GM12865 (cell line): ENCODE data around the gene SNX33.

ENCODE experiments used
- DNase-seq: peaks from one replicate; pipeline ENCODE4 v3.0.0; 2010; ENCODE audit warnings: low read depth
- H3K4me3 ChIP-seq: 2 replicates; pipeline ENCODE4 v1.5.1; 2011; ENCODE audit warnings: mild to moderate bottlenecking, low read depth, low read length, control low read depth
- TF ChIP-seq, protein P1 (sequence below): IDR thresholded peaks from 2 replicates; pipeline ENCODE4 v1.5.1; 2011; ENCODE audit warnings: low read length, control low read depth, low read depth, inconsistent platforms; ENCODE audit not compliant: insufficient read depth; ENCODE audit errors: missing control alignments

The SNX33 gene

DNA sequence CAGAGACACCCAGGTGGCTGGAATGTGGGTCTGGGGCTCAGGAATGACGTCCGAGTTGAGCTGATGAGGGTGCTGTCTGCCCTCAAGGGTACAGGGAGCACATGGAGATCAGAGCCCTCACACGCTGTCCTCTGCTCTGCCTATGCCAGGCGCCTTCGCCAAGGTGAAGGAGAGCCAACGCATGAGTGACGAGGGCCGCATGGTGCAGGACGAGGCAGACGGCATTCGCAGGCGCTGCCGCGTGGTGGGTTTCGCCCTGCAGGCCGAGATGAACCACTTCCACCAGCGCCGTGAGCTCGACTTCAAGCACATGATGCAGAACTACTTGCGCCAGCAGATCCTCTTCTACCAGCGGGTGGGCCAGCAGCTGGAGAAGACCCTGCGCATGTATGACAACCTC, 9.1 kb downstream of the SNX33 start:
- no peak for DNase-seq
- TF ChIP-seq, protein P1, sequence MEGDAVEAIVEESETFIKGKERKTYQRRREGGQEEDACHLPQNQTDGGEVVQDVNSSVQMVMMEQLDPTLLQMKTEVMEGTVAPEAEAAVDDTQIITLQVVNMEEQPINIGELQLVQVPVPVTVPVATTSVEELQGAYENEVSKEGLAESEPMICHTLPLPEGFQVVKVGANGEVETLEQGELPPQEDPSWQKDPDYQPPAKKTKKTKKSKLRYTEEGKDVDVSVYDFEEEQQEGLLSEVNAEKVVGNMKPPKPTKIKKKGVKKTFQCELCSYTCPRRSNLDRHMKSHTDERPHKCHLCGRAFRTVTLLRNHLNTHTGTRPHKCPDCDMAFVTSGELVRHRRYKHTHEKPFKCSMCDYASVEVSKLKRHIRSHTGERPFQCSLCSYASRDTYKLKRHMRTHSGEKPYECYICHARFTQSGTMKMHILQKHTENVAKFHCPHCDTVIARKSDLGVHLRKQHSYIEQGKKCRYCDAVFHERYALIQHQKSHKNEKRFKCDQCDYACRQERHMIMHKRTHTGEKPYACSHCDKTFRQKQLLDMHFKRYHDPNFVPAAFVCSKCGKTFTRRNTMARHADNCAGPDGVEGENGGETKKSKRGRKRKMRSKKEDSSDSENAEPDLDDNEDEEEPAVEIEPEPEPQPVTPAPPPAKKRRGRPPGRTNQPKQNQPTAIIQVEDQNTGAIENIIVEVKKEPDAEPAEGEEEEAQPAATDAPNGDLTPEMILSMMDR = no peak
- no peak overlapping the region for H3K4me3 ChIP-seq

GRCh38 chr15:75659141-75659771, 11.5 kb downstream of the SNX33 start:
- no peak for DNase-seq
- no peak overlapping the region for H3K4me3 ChIP-seq
- TF ChIP-seq, protein P1 = no peak

- DNase-seq = no peak
- no peak overlapping the region for H3K4me3 ChIP-seq
- TF ChIP-seq, protein P1 = no peak
Observed at GRCh38 chr15:75659928-75660645, 12.4 kb downstream of the SNX33 start.

DNA sequence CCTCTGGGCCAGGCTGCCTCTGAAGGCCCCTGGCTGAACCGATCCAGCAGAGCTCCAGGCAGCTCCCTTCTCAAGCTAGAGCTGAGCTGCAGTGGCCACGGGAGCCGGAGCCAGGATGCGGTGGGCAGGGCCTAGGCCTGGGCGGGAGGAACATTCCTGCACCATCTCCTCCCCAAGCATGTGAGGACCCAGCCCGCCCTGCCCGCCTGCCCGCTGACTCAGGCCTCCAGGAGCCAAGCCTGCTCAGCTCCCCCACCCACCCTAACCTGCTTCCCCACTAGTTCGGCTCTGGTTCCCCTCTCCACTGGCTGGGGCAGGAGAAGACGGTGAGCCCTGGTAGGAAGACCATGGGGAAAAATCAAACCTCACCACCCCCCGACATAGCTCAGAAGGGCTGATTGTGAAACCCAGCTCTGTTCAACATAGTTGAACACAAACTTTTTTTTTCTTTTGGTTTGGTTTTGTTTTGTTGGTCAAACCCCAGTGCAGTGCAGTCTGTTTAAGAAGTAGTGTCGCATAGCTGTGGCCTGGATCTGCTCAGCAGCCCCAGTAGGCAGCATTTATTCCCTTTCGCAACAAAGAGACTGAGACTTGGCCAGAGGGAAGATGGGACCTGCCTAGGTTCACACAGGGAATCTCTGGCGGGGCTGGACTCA, 13.5 kb downstream of the SNX33 start:
- H3K4me3 ChIP-seq = no peak overlapping the region
- TF ChIP-seq, protein P1 = no peak

DNA sequence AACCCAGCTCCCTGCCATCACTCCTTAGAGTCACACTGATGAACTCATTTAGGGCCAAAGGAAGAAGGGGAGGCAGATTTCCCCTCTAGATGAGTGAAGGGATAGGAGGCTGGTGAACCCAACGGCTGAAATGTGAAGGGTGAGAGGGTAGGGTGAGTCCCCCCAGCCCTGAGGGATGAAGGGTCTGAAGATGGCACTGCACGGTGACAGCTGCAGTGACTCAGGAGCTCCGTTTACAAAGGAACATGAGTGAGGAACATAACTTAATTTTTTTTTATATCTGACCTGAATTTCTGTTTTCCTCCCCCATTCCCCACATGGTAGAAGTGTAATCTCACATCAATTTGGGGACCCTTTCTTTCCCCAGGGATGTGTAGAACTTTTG, 14.0 kb downstream of the SNX33 start:
- H3K4me3 ChIP-seq = no peak overlapping the region
- no peak for DNase-seq
- TF ChIP-seq, protein P1 = no peak

More for the DNA sequence above, 13.5 kb downstream of the SNX33 start:
- DNase-seq = no peak

- no peak for DNase-seq
- TF ChIP-seq, protein P1 = no peak
- no peak overlapping the region for H3K4me3 ChIP-seq
Observed at GRCh38 chr15:75662823-75663519, 15.3 kb downstream of the SNX33 start.
